Measurements from ENCODE around the gene TGFBR1.

DNA sequence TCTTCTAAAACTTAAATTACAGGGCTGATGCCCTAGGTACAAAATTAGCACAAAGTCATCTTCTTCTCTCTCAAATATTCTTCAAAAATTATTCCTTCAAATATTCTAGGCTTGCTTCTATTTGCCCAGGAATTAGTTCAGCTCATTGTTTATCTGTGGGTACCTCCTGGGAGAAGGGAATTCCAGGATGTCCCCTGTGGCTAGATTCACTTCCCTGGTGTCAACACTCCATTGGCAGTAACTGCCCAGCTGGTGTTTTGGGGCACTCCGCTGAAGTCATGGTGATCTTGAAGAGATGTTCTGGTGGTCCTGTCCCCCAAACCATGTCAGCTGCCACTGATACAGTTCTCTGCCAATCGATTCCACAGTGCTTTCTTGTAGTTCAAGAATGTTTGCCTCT, 26.2 kb upstream of the TGFBR1 start:
- TF ChIP-seq POLR2A (IDR thresholded peaks at IDR 0.05) (no peak), POLR2AphosphoS5 (IDR thresholded peaks at IDR 0.05) (no peak)
